Activated naive CD4-positive, alpha-beta T cell treated with anti-CD3 and anti-CD28 coated beads, Interleukin-2, amount 50 U/mL, for 72 hours (primary cell): ENCODE measurements around the gene OR52A1. TPM values are rescaled to one million over a fixed set of nuclear protein-coding genes. Genes with fewer than 3 reads are reported as not detected.
"Not testable (repeated sequence)": the region's sequence is repeated elsewhere in the genome, so short reads cannot be mapped to it uniquely, and the experiment has no call there.

Experiments
- ATAC-seq, 2 donors: fragments of 150-1000 bp; cut with Tn5 transposase; 2 replicates each; pipeline ENCODE4 v1.10.0; 2021; ENCODE audit warnings: mild to moderate bottlenecking in 2 of 2, moderate library complexity in 2 of 2
- DNase-seq, 2 donors: peaks; one replicate each; pipeline ENCODE4 v3.0.0; 2021 to 2022; ENCODE audit warnings: low spot score in 2 of 2
- H3K27ac Mint-ChIP-seq, 2 donors: one replicate each; pipeline ENCODE4 v1.8.0; 2022; ENCODE audit warnings: mild to moderate bottlenecking in 2 of 2, mixed read lengths in 2 of 2
- H3K36me3 Mint-ChIP-seq, 2 donors: one replicate each; pipeline ENCODE4 v1.8.0; 2022; ENCODE audit warnings: mixed read lengths in 2 of 2
- H3K9me3 Mint-ChIP-seq, 2 donors: one replicate each; pipeline ENCODE4 v1.8.0; 2022; ENCODE audit warnings: mixed read lengths in 2 of 2
- total RNA-seq, 2 donors: library from RNA; stranded (reverse); gene quantifications; one replicate each; pipeline ENCODE4 v1.2.3, GENCODE V29; 2022

OR52A1 gene
- not detected for total RNA-seq

DNA sequence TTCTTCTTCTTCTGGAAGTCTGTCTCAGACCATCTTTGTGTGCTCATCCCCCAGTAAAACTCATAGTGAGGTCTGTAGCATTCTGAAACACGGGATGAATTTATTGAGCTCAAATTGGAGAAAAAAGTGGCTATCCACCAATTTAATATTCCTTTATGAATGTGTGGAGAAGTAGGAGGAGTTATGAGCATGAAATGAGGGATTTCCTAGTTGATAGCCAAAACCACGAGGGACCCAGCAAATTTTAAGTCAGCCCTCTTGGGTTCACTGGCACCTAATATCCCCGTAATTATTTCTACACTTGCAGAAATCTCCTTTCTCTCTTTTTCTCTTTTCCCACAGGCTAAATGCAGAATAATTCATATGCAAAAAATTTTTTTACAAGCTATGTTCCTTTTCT is at the start of gene OR52A1:
Gene OR52A1 (minus strand): TSS at position 101 of the 400 bp plus-strand sequence. CDS start 2,388 bp downstream, outside the sequence.
- no peak for DNase-seq
- no peak for ATAC-seq
- Mint-ChIP-seq H3K36me3 (no peaks in the 10 kb centered on the region), H3K27ac (no peak within 1 kb of the TSS), H3K9me3 (no peaks in the 10 kb centered on the region)

DNA sequence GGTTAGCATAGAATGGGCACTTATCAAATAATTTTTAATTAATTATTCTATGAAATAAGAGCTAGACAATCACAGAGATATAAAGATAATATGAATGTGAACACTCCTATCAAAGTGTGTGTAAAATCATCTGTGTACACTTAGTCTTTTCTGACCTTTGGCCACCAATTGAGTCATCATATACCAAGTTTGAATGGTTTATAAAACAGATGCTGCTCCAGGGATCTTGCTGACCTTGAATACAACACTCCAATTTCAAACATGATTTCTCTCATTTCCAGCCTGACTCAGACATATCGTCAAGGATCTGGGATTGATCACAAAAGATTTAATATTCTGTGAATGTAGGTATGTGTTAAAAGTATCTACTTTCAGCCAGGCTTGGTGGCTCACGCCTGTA is 48.8 kb upstream of the OR52A1 start:
- Mint-ChIP-seq H3K27ac (no peak overlapping the region), H3K9me3 (no peaks in the 10 kb centered on the region), H3K36me3 (no peaks in the 10 kb centered on the region)
- ATAC-seq (no peak), DNase-seq (no peak)

DNA sequence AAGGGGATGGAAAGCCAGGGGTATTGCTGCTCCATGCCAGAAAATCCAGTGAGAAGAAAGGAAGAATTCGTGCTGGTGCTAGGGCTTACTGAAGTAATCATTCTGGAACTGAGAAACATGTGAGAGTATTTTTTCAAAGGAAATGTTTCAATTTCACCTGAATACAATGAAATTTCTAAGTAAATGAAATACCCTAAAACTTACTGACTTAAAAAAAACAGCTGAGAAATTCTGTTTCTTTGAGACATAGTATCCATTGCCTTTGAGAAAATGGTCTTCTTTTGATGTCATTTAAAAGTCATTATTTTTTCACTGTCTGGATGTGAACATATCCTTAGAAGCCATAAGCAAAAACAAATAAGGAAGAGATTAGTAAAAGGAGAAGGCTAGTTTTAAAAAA is 46.0 kb upstream of the OR52A1 start, which contains the start of gene OR51V1:
Gene OR51V1 (minus strand): TSS at position 101 of the 400 bp plus-strand sequence. CDS start 0 bp downstream, at position 101.
- ATAC-seq, result no peak
- DNase-seq, result no peak
- Mint-ChIP-seq H3K36me3 (no peaks in the 10 kb centered on the region), H3K27ac (no peak within 1 kb of the TSS), H3K9me3 (no peaks in the 10 kb centered on the region)

DNA sequence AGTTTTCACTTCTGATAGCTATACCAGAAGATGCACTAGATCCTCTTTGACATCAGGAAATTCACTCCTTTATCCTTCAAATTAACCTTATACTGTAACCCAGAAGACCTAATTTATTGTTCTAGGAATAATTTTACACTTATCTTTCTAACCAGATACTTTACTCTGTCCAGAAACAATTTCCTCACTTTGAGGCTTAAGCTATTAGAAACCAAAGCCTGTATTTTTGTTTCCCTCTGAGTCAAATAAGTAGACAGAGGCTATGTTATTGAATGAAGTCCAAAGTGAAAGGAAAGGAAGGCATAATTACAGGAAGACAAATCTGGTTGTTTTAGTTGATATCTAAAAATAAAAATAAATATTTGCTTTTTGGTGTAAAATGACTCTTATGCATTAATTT is 43.7 kb upstream of the OR52A1 start:
- Mint-ChIP-seq H3K9me3 (peaks cover under 1 to 1% of the 10 kb centered on the region in 2 donors), H3K36me3 (no peaks in the 10 kb centered on the region), H3K27ac (no peak overlapping the region)
- DNase-seq, result no peak
- ATAC-seq, result no peak

DNA sequence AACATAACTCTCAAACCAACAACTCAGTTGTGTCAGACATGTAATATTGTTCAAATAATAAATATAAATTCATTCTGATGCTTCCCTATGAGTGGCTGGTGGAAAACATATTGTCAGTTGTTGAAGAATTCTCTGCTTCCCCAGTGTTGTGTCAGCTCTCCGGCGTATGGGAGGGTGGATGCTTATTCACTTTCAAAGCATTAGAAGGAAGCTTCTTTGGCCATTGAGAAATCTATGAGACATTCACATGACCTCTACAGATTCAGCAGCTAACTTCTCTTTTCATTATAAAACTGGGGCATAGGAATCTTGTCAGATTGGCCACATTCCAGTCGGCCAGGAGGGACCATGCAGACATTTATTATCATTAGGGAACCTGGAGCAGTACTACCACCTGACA is 43.0 kb upstream of the OR52A1 start:
- peaks cover 4 to 5% of the 10 kb centered on the region in 2 donors for H3K9me3 Mint-ChIP-seq
- no peaks in the 10 kb centered on the region for H3K36me3 Mint-ChIP-seq
- no peak overlapping the region for H3K27ac Mint-ChIP-seq
- no peak for ATAC-seq
- no peak for DNase-seq

DNA sequence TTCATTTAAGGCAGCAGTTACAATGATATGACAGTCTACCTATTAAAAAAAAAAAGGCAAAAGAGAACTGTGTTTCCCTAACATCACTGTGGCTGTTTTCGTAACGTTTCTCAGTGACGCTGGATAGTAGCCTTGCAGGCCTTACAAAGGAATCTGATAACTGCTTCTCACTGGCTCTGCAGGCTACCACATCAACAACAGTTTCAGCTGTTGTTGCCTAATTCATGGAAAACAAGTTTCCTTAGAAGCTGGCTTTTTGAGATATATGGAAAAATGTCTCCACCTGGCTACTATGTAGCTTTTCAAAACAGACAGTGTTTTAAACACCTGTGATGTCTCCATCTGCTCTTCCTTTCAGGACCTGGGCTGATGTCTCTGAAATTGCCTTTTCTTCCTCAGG is 42.2 kb upstream of the OR52A1 start:
- peaks cover 4 to 5% of the 10 kb centered on the region in 2 donors for H3K9me3 Mint-ChIP-seq
- ATAC-seq (no peak), DNase-seq (no peak)
- H3K27ac Mint-ChIP-seq, result no peak overlapping the region
- H3K36me3 Mint-ChIP-seq, result no peaks in the 10 kb centered on the region

DNA sequence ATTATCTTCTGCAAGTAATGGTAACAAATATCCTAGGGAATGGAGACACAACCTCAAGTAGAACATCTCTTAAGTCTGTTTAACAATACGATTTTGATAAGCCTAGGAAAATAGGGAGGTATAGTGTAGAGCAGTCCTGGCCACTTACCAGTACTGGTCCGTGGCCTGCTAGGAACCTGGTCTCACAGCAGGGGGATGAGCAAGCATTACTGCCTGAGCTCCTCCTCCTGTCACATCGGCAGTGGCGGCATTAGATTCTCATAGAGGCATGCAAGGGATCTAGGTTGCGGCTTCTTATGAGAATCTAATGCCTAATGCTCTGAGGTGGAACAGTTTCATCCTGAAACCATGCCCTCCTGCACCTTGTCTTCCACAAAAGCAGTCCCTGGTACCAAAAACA is 41.5 kb upstream of the OR52A1 start:
- ATAC-seq, result no peak
- H3K9me3 Mint-ChIP-seq, result peaks cover 7 to 9% of the 10 kb centered on the region in 2 donors
- no peak for DNase-seq
- H3K36me3 Mint-ChIP-seq, result no peaks in the 10 kb centered on the region
- H3K27ac Mint-ChIP-seq, result no peak overlapping the region

DNA sequence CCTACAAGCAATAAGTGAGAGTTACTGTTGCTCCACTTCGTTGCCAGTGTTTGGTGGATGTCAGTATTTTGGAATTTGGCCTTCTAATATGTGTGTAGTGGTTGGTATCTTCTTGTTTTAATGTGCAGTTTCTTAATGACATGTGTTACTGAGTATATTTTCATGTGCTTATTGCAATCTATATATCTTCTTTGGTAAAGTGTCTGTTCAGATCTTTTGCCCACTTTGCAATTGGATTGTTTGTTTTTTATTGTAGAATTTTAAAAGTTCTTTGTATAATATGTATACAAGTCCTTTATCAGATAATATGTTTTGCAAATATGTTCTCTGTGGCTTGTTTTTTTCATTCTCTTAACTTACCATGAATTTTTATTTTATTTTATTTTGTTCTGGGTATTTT is 38.2 kb upstream of the OR52A1 start:
- Mint-ChIP-seq H3K27ac (no peak overlapping the region), H3K9me3 (peaks cover 12 to 19% of the 10 kb centered on the region in 2 donors), H3K36me3 (no peaks in the 10 kb centered on the region)
- ATAC-seq (no peak), DNase-seq (no peak)

DNA sequence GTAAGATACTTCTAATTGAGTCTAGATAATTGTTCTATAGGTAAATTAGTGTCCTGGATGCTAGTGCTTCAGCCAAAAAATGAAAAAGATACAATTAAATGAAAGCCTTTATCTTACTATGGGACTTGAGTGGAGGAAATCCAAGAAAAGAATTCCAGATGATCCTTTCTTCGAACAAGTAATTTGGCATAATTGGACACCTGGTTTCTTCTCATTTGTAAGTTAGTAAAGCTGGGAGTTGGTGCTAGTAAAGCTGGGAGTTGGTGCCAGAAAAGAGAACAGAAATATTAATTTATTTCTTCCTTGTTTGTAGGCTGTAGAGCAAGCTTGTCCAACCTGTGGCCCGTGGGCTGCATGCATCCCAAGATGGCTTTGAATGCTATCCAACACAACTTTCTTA is 33.6 kb upstream of the OR52A1 start:
- ATAC-seq, result no peak
- no peak for DNase-seq
- no peak overlapping the region for H3K27ac Mint-ChIP-seq

DNA sequence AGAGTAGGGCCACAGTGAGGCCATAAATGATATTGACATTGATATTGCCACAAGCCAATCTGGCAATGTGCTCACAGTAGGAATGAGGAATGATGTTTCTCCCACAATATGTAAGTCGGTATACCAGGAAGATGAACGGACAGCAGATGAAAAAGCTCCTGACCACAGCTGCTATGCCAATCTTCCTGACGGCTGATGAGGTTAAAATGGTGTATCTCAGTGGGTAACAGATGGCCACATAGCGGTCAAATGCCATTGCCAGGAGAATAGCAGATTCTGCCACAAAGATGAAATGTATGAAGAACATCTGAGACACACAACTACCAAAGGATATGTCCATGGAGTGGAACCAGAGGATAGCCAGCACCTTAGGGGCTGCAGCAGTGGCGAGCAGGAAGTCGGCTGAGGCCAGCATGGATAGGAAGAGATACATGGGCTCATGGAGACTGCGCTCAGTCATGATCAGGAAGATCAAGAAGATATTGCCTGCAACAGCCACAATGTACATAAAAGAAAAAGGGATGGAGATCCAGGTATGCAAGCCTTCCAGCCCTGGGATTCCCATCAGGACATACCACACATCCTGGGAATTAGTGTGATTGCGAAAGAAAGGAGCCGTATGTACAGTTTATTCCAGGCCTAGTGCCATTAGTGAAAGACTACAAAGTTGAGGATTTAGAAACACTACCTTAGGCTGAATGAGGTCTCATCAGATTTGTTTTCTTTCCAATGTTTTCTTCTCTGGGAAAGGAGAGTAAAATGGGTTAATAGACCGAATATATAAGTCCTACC is 23.7 kb upstream of the OR52A1 start:
- no peak overlapping the region for H3K27ac Mint-ChIP-seq
- DNase-seq (no peak), ATAC-seq (no peak)
- no peaks in the 10 kb centered on the region for H3K36me3 Mint-ChIP-seq
- peaks cover 0 to 2% of the 10 kb centered on the region in 2 donors for H3K9me3 Mint-ChIP-seq

More for the DNA sequence above, 33.6 kb upstream of the OR52A1 start:
- peaks cover 10 to 17% of the 10 kb centered on the region in 2 donors for H3K9me3 Mint-ChIP-seq
- no peaks in the 10 kb centered on the region for H3K36me3 Mint-ChIP-seq

DNA sequence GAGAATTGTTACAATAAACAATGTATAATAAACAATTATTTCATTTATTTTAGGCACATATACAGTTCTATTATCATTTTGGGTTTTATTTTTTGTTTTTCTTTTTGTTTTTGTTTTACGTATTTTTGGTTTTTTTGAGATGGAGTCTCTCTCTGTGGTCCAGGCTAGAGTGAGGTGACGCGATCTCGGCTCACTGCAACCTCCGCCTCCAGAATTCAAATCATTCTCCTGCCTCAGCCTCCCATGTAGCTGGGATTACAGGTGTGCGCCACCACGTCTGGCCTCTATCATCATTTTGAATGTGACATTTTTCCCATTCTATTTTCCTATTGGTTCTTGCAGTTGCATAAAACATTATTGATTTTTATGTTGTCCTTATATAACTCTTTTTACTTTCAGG is 20.4 kb upstream of the OR52A1 start:
- Mint-ChIP-seq H3K27ac (no peak overlapping the region), H3K9me3 (peaks cover 0 to 2% of the 10 kb centered on the region in 2 donors), H3K36me3 (no peaks in the 10 kb centered on the region)
- DNase-seq (no peak), ATAC-seq (no peak)

DNA sequence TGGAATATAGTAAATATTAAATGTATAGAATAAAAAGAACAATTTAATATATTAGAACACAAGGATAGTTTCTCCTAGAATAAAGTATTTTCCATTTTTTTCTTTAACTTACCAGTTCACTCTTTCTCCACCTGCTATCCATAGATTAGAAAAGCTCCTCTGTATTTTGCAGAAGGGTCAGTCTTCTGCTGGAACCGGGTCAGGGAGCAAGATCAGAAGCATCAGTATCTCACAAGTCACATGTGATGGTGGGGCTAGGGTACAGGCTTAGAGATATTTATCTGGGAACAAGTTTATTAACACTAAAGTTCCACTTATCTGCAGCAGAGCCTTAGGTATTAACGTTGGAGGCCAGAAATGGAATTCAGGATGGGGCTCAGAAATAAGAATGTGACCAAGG is 17.3 kb upstream of the OR52A1 start:
- Mint-ChIP-seq H3K27ac (no peak overlapping the region), H3K9me3 (peaks cover 0 to 2% of the 10 kb centered on the region in 2 donors), H3K36me3 (no peaks in the 10 kb centered on the region)
- DNase-seq, result no peak
- no peak for ATAC-seq

DNA sequence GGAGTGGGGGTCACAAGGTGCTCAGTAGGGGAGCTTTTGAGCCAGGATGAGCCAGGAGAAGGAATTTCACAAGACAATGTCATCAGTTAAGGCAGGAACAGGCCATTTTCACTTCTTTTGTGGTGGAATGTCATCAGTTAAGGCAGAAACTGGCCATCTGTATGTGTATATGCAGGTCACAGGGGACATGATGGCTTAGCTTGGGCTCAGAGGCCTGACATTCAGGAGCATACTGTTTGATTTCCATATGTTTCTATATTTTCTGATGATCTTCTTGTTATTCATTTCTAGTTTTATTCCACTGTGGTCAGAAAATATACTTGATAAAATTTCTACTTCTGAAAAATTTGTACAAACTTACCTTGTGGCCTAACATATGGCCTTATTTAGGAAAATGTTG is 11.3 kb upstream of the OR52A1 start:
- DNase-seq, ATAC-seq, H3K9me3 Mint-ChIP-seq, H3K36me3 Mint-ChIP-seq, H3K27ac Mint-ChIP-seq: not testable (repeated sequence)

DNA sequence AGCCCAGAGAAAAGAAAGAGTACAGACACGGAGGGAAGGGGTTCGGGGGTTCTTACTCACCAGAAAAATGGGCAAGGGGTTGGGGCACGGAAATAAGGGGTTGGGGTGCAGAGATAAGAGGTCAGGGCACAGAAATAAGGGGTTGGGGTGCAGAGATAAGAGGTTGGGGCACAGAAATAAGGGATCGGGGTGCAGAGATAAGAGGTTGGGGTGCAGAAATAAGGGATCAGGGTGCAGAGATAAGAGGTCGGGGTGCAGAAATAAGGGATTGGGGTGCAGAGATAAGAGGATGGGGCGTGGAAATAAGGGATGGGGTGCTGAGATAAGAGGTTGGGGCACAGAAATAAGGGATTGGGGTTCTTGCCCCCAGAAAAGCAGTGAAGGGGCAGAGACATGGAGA is 10.2 kb upstream of the OR52A1 start:
- H3K9me3 Mint-ChIP-seq, H3K27ac Mint-ChIP-seq, DNase-seq: not testable (repeated sequence)

DNA sequence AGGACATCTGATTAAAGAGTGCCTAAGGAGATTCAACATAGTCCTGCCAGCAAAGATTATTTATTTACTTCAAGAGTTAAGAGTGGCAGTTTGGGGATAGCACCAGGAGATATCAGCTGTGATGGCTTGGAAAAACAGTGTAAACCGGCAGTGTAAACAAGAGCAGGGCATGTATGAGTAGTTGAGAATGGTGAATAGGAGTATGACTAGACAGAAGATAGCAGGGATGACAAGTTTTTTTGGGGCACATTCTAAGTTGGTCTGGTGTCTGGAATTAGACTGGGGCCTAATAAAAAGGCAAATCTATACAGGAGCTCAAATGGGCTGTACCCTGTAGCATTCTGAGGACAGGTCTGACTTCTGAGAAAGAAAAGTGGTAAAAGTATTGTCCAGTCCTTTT is 6.5 kb upstream of the OR52A1 start:
- not testable (repeated sequence) for H3K9me3 Mint-ChIP-seq, H3K36me3 Mint-ChIP-seq, DNase-seq, ATAC-seq, H3K27ac Mint-ChIP-seq

More for the DNA sequence above, 10.2 kb upstream of the OR52A1 start:
- H3K36me3 Mint-ChIP-seq, ATAC-seq: not testable (repeated sequence)

DNA sequence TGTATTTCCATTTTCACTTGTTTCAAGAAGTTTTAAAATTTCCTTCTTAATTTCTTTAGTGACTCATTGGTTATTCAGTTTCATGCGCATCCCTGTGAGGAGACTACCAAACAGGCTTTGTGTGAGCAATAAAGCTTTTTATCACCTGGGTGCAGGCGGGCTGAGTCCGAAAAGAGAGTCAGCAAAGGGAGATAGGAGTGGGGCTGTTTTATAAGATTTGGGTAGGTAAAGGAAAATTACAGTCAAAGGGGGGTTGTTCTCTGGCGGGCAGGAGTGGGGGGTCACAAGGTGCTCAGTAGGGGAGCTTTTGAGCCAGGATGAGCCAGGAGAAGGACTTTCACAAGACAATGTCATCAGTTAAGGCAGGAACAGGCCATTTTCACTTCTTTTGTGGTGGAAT is 5.7 kb upstream of the OR52A1 start:
- H3K27ac Mint-ChIP-seq, DNase-seq, H3K36me3 Mint-ChIP-seq, ATAC-seq, H3K9me3 Mint-ChIP-seq: not testable (repeated sequence)

DNA sequence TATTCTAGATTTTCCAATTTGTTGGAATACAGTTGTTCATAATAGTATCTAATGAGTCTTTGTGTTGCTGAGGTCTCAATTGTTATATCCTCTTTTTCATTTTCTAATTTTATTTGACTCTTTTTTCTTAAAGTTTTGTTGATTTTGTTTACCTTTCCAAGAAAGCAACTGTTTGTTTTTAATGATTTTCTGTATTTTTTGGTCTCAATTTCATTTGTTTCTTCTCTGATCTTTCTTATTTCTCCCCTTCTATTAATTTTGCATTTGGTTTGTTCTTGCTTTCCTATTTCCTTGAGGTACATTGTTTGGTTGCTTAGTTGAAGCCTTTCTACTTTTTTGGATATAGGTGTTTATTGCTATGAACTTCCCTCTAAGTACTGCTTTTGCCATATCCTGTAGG is 5.2 kb upstream of the OR52A1 start:
- ATAC-seq, result no peak
- DNase-seq, result no peak
- Mint-ChIP-seq H3K36me3 (no peaks in the 10 kb centered on the region), H3K27ac (no peak overlapping the region), H3K9me3 (no peaks in the 10 kb centered on the region)
